DND-41 (cell line): ENCODE measurements around the gene RNF220.

Experiments
- CTCF ChIP-seq: IDR thresholded peaks from 2 replicates; pipeline ENCODE4 v1.5.1; 2012; ENCODE audit warnings: borderline replicate concordance, low read length, moderate library complexity, mild to moderate bottlenecking; ENCODE audit not compliant: poor library complexity, severe bottlenecking; ENCODE audit errors: extremely low read depth
- EZH2 ChIP-seq: IDR thresholded peaks from 3 replicates; pipeline ENCODE4 v1.6.1; 2012; ENCODE audit warnings: borderline replicate concordance, low read depth, mild to moderate bottlenecking, moderate library complexity, low read length, inconsistent platforms; ENCODE audit not compliant: severe bottlenecking

GRCh38 chr1:44604157-44604955 lies 199.3 kb downstream of the RNF220 start:
- TF ChIP-seq CTCF (no peak), EZH2 (no peak)
